H9 (cell line): ENCODE data around the gene DHRS13. TPM values are rescaled to one million over a fixed set of nuclear protein-coding genes. Genes with fewer than 3 reads are reported as not detected.

Experiments
- DNase-seq: peaks from one replicate; pipeline ENCODE4 v3.0.0-alpha.2; 2017
- H2AFZ ChIP-seq: one replicate; pipeline ENCODE4 v1.6.1; 2013; ENCODE audit warnings: mild to moderate bottlenecking, low read length, control low read depth, moderate library complexity
- H2AK5ac ChIP-seq: 2 replicates; pipeline ENCODE4 v1.6.1; 2013; ENCODE audit warnings: low read length, control low read depth, mixed read lengths; ENCODE audit not compliant: insufficient read length
- H2BK120ac ChIP-seq: one replicate; pipeline ENCODE4 v1.6.1; 2013; ENCODE audit warnings: low read depth, mild to moderate bottlenecking, low read length, control low read depth, inconsistent platforms; ENCODE audit not compliant: poor library complexity, severe bottlenecking
- H2BK12ac ChIP-seq: 2 replicates; pipeline ENCODE4 v1.6.1; 2013; ENCODE audit warnings: low read length, control low read depth, mixed read lengths, low read depth; ENCODE audit not compliant: insufficient read length
- H2BK15ac ChIP-seq: 2 replicates; pipeline ENCODE4 v1.6.1; 2013; ENCODE audit warnings: low read depth, low read length, control low read depth
- H2BK20ac ChIP-seq: one replicate; pipeline ENCODE4 v1.6.1; 2013; ENCODE audit warnings: low read depth, mild to moderate bottlenecking, low read length, control low read depth, inconsistent platforms; ENCODE audit not compliant: poor library complexity, severe bottlenecking
- H2BK5ac ChIP-seq: 2 replicates; pipeline ENCODE4 v1.6.1; 2013; ENCODE audit warnings: low read length, control low read depth, mixed read lengths; ENCODE audit not compliant: insufficient read length
- H3K14ac ChIP-seq: 2 replicates; pipeline ENCODE4 v1.6.1; 2013; ENCODE audit warnings: low read length, control low read depth; ENCODE audit not compliant: insufficient read depth
- H3K18ac ChIP-seq: 2 replicates; pipeline ENCODE4 v1.6.1; 2013; ENCODE audit warnings: low read depth, mild to moderate bottlenecking, mixed read lengths, low read length, control low read depth; ENCODE audit not compliant: insufficient read length
- H3K23ac ChIP-seq: 2 replicates; pipeline ENCODE4 v1.6.1; 2013; ENCODE audit warnings: low read length, control low read depth, mixed read lengths, low read depth; ENCODE audit not compliant: insufficient read length
- H3K23me2 ChIP-seq: 2 replicates; pipeline ENCODE4 v1.6.1; 2013; ENCODE audit warnings: low read depth, mild to moderate bottlenecking, mixed read lengths, low read length, control low read depth; ENCODE audit not compliant: insufficient read length, poor library complexity, severe bottlenecking
- H3K27ac ChIP-seq: 2 replicates; pipeline ENCODE4 v1.5.1; 2013; ENCODE audit warnings: low read length, control low read depth, mixed read lengths, low read depth; ENCODE audit not compliant: insufficient read length
- H3K27me3 ChIP-seq: 2 replicates; pipeline ENCODE4 v1.6.1; 2013; ENCODE audit warnings: low read length, control low read depth, inconsistent platforms; ENCODE audit not compliant: insufficient read depth
- H3K4ac ChIP-seq: 2 replicates; pipeline ENCODE4 v1.6.1; 2013; ENCODE audit warnings: low read depth, mild to moderate bottlenecking, control low read depth, inconsistent platforms, low read length, moderate library complexity
- H3K4me1 ChIP-seq: 2 replicates; pipeline ENCODE4 v1.6.1; 2013; ENCODE audit warnings: low read length, control low read depth, inconsistent platforms; ENCODE audit not compliant: insufficient read depth
- H3K4me2 ChIP-seq: 2 replicates; pipeline ENCODE4 v1.6.1; 2013; ENCODE audit warnings: low read length, control low read depth, mixed read lengths; ENCODE audit not compliant: insufficient read length, insufficient read depth
- H3K56ac ChIP-seq: 2 replicates; pipeline ENCODE4 v1.6.1; 2013; ENCODE audit warnings: low read depth, mild to moderate bottlenecking, mixed read lengths, low read length, control low read depth; ENCODE audit not compliant: insufficient read length
- H3K79me1 ChIP-seq: 2 replicates; pipeline ENCODE4 v1.6.1; 2013; ENCODE audit warnings: low read depth, mild to moderate bottlenecking, moderate library complexity, low read length, control low read depth, inconsistent platforms; ENCODE audit not compliant: insufficient read depth, poor library complexity, severe bottlenecking
- H3K79me2 ChIP-seq: 2 replicates; pipeline ENCODE4 v1.6.1; 2013; ENCODE audit warnings: low read length, control low read depth, inconsistent platforms; ENCODE audit not compliant: insufficient read depth
- H3K9ac ChIP-seq: 2 replicates; pipeline ENCODE4 v1.6.1; 2013; ENCODE audit warnings: low read length, control low read depth, mixed read lengths; ENCODE audit not compliant: insufficient read length; ENCODE audit errors: extremely low read depth
- H3K9me3 ChIP-seq: one replicate; pipeline ENCODE4 v1.6.1; 2013; ENCODE audit warnings: low read depth, low read length, inconsistent platforms; ENCODE audit not compliant: control insufficient read depth
- H3T11ph ChIP-seq: one replicate; pipeline ENCODE4 v1.6.1; 2013; ENCODE audit warnings: mild to moderate bottlenecking, low read length, control low read depth, inconsistent platforms
- H4K20me1 ChIP-seq: one replicate; pipeline ENCODE4 v1.6.1; 2013; ENCODE audit not compliant: control insufficient read depth, insufficient read length, insufficient read depth
- H4K5ac ChIP-seq: 2 replicates; pipeline ENCODE4 v1.6.1; 2013; ENCODE audit warnings: low read depth, mild to moderate bottlenecking, mixed read lengths, low read length, control low read depth; ENCODE audit not compliant: insufficient read length
- H4K8ac ChIP-seq: replicated peaks from 2 replicates; pipeline ENCODE4 v1.6.1; 2013; ENCODE audit warnings: low read length, control low read depth, mixed read lengths, low read depth; ENCODE audit not compliant: insufficient read length
- H4K91ac ChIP-seq: 2 replicates; pipeline ENCODE4 v1.6.1; 2013; ENCODE audit warnings: low read depth, mild to moderate bottlenecking, moderate library complexity, mixed read lengths, low read length, control low read depth; ENCODE audit not compliant: insufficient read length
- H3K27ac Mint-ChIP-seq, 3 experiments: 2 replicates in 2 of 3; 3 replicates in 1 of 3; pipeline ENCODE4 v1.8.0; 2020 to 2021; ENCODE audit warnings: mixed read lengths in 3 of 3, mild to moderate bottlenecking in 1 of 3, moderate library complexity in 1 of 3
- H3K27me3 Mint-ChIP-seq: 2 replicates; pipeline ENCODE4 v1.8.0; 2021; ENCODE audit warnings: low read depth, mild to moderate bottlenecking, moderate library complexity, mixed read lengths
- H3K36me3 Mint-ChIP-seq, 3 experiments: 2 replicates in 2 of 3; 3 replicates in 1 of 3; pipeline ENCODE4 v1.8.0; 2020 to 2021; ENCODE audit warnings: low read depth in 3 of 3, mixed read lengths in 3 of 3; ENCODE audit not compliant: insufficient read depth in 1 of 3
- H3K4me1 Mint-ChIP-seq, 2 experiments: 2 replicates each; pipeline ENCODE4 v1.8.0; 2020; ENCODE audit warnings: mixed read lengths in 2 of 2
- H3K4me3 Mint-ChIP-seq, 2 experiments: 2 replicates in 1 of 2; 3 replicates in 1 of 2; pipeline ENCODE4 v1.8.0; 2020 to 2021; ENCODE audit warnings: mild to moderate bottlenecking in 2 of 2, mixed read lengths in 2 of 2, moderate library complexity in 1 of 2
- H3K9me3 Mint-ChIP-seq, 2 experiments: 2 replicates in 1 of 2; 3 replicates in 1 of 2; pipeline ENCODE4 v1.8.0; 2020; ENCODE audit warnings: mild to moderate bottlenecking in 2 of 2, mixed read lengths in 2 of 2, moderate library complexity in 1 of 2
- CTCF ChIP-seq: fragments of 200-600 bp; sonication (generic); conservative IDR thresholded peaks from 3 replicates; pipeline ENCODE4 v1.8.0; 2021; ENCODE audit warnings: antibody characterized with exemption, mild to moderate bottlenecking
- WGBS: extraction: QIAGEN DNeasy Blood & Tissue Kit; methylation state at CpG from one replicate; pipeline ENCODE4 v1.1.7; 2013; ENCODE audit warnings: missing lambda C conversion rate, low lambda C conversion rate, mixed read lengths; ENCODE audit not compliant: insufficient read length; ENCODE audit errors: extremely low coverage; 5-methylcytosine and 5-hydroxymethylcytosine counted together
- total RNA-seq: library from RNA; stranded (reverse); gene quantifications from 2 replicates; pipeline ENCODE4 v1.2.1, GENCODE V29; 2021

The DHRS13 gene
- total RNA-seq, 1 experiment from 2014 or later = 29.6 TPM

- Histone ChIP-seq H4K5ac (no peak overlapping the region), H4K20me1 (no peaks in the 10 kb centered on the region), H2AK5ac (no peak overlapping the region), H3K79me2 (no peaks in the 10 kb centered on the region), H2BK15ac (no peak overlapping the region), H3K4ac (no peak overlapping the region), H3K4me1 (no peaks in the 10 kb centered on the region), H3K18ac (no peak overlapping the region), H3K56ac (no peak overlapping the region), H3K27ac (no peak overlapping the region), H3K14ac (no peak overlapping the region), H2BK20ac (no peak overlapping the region), H3K79me1 (no peaks in the 10 kb centered on the region), H4K91ac (no peak overlapping the region), H2BK12ac (no peak overlapping the region), H3K27me3 (no peaks in the 10 kb centered on the region), H3K23me2 (no peaks in the 10 kb centered on the region), H3K4me2 (no peak overlapping the region), H2BK5ac (no peak overlapping the region), H3T11ph (no peak overlapping the region), H3K23ac (no peak overlapping the region), H4K8ac (no peak overlapping the region), H3K9me3 (no peaks in the 10 kb centered on the region), H2BK120ac (no peak overlapping the region), H3K9ac (no peak overlapping the region), H2AFZ (no peak overlapping the region)
- no peak for DNase-seq
- TF ChIP-seq CTCF = no peak
- H3K4me3 Mint-ChIP-seq = no peak overlapping the region
- peaks cover 5 to 7% of the 10 kb centered on the region in 2 experiments for H3K4me1 Mint-ChIP-seq
- H3K9me3 Mint-ChIP-seq = no peaks in the 10 kb centered on the region
- no CpG with 5 or more reads among the region's 27 CpGs for WGBS
- H3K27me3 Mint-ChIP-seq = peaks cover 2% of the 10 kb centered on the region; the same call in 1 of the 2 replicates
- peaks cover 21 to 54% (median 52%) of the 10 kb centered on the region in 3 experiments; a peak in 6 of 7 replicates for H3K36me3 Mint-ChIP-seq
- peak overlapping the region in 1 of 3 experiments; percentile 73; a peak in 1 of 7 replicates for H3K27ac Mint-ChIP-seq
Measured at GRCh38 chr17:28883967-28884702, 18.7 kb downstream of the DHRS13 start.
